Upper lobe of right lung (tissue), 1 donor: ENCODE data around the gene CD164L2. TPM values are rescaled to one million over a fixed set of nuclear protein-coding genes. Genes with fewer than 3 reads are reported as not detected.

ENCODE experiments used
- ATAC-seq: fragments of 200-7000 bp; cut with Tn5 transposase; one replicate; pipeline ENCODE4 v1.9.1; 2020; ENCODE audit warnings: mild to moderate bottlenecking, moderate library complexity
- DNase-seq: peaks from one replicate; pipeline ENCODE4 v3.0.0-alpha.2; 2020
- H3K27ac ChIP-seq: fragments of 200-600 bp; one replicate; pipeline ENCODE4 v1.8.0; 2022
- H3K27me3 ChIP-seq: fragments of 200-600 bp; one replicate; pipeline ENCODE4 v1.8.0; 2022; ENCODE audit warnings: mild to moderate bottlenecking
- H3K36me3 ChIP-seq: fragments of 200-600 bp; one replicate; pipeline ENCODE4 v1.8.0; 2022
- H3K4me1 ChIP-seq: fragments of 200-600 bp; one replicate; pipeline ENCODE4 v1.8.0; 2022
- H3K4me3 ChIP-seq: fragments of 200-600 bp; one replicate; pipeline ENCODE4 v1.8.0; 2022; ENCODE audit warnings: mild to moderate bottlenecking
- H3K9me3 ChIP-seq: fragments of 200-600 bp; one replicate; pipeline ENCODE4 v1.8.0; 2022
- intact Hi-C: fragments of 100-400 bp; cut with DNase I; formaldehyde crosslinking; loops from one replicate; pipeline ENCODE4 v1.11.0; 2022
- total RNA-seq: library from RNA; stranded (reverse); fragmentation: NEBNext Ultra II Directional; extraction: Animal tissue kit (Norgen Biotek cat#: 25700); gene quantifications from one replicate; pipeline ENCODE4 v1.2.1, GENCODE V29; 2021
- TF ChIP-seq, protein P1 (sequence below): fragments of 200-600 bp; IDR thresholded peaks from one replicate; pipeline ENCODE4 v1.8.0; 2022; ENCODE audit warnings: antibody characterized with exemption
- donor health status: DM: no; HTN: yes; CAD: no; lungs with severe emphysema.

Gene CD164L2
- total RNA-seq, 1 donor from 2014 or later = 1.2 TPM

DNA sequence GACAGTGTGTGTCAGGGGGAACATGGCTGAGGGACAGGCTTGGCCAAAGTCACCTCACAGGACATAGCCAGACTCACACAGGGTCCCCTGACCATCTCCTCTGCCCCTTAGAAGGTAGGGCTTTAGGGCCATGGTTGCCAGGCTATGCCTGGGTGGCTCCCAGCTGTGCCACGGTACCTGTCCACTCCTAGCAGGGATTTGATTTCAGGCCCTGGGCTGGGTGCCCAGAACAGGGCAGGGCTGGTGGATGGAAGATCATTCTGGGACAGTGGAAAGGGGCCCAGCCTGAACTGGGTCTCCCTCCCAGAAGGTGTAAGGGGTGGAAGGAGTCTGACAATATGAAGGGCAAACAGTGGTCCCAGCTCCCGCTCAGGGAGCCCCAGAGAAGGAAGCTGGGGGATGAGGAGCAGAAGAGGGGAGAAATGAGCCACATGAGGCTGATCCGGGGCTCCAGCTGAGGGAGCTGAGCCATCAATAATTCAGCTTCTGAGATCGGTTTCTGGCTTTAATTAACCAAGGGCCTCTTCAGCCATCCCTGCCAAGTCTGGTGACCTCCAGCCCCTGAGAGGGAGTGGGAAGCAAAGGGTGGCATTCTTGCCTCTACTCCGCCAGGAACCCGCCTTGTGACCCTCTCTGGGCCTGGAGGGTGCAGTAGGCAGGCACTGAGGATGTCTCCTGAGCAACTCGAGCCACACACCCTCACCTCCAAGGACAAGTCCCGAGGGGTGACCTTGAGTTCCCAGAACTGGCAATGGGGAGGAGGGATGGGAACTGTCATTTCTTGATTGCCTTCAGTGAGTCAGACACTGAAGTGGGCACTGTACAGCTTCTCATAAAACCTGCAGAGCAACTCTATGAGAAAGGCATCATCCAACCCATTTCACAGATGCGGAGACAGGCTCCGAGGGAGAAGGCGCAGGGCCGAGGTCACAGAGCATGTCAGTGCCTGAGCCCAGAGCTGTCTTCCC is 2.1 kb downstream of the CD164L2 start:
- H3K4me1 ChIP-seq = peaks cover 11% of the 10 kb centered on the region
- TF ChIP-seq, protein P1, sequence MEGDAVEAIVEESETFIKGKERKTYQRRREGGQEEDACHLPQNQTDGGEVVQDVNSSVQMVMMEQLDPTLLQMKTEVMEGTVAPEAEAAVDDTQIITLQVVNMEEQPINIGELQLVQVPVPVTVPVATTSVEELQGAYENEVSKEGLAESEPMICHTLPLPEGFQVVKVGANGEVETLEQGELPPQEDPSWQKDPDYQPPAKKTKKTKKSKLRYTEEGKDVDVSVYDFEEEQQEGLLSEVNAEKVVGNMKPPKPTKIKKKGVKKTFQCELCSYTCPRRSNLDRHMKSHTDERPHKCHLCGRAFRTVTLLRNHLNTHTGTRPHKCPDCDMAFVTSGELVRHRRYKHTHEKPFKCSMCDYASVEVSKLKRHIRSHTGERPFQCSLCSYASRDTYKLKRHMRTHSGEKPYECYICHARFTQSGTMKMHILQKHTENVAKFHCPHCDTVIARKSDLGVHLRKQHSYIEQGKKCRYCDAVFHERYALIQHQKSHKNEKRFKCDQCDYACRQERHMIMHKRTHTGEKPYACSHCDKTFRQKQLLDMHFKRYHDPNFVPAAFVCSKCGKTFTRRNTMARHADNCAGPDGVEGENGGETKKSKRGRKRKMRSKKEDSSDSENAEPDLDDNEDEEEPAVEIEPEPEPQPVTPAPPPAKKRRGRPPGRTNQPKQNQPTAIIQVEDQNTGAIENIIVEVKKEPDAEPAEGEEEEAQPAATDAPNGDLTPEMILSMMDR = no peak
- ATAC-seq = no peak
- DNase-seq = no peak
- intact Hi-C loops = no loop called here
- H3K4me3 ChIP-seq = no peak overlapping the region
- no peaks in the 10 kb centered on the region for H3K9me3 ChIP-seq
- H3K27me3 ChIP-seq = no peaks in the 10 kb centered on the region
- no peaks in the 10 kb centered on the region for H3K36me3 ChIP-seq
- H3K27ac ChIP-seq = peak overlapping the region; percentile 30

DNA sequence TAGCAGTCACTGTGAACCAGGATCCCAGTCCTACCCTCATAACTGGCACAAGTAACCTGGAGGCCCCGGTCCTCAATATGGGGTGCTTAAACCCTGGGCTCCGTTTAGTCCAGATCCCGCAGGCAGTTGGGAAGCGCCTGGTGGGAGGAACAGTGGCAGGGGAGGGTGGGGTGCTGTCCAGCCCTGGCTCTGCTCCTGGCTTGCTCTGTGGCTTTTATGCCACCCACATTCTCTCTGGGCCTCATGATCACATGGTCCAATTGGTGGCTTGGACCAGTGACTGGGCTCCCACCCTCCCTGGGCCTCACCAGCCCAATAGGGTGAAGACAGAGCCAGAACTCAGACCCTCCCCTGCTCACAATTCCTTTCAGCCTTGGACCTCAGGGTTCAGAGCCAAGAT is 2.9 kb downstream of the CD164L2 start:
- TF ChIP-seq, protein P1 = no peak
- Histone ChIP-seq H3K9me3 (no peaks in the 10 kb centered on the region), H3K27me3 (no peaks in the 10 kb centered on the region), H3K36me3 (no peaks in the 10 kb centered on the region), H3K27ac (no peak overlapping the region), H3K4me1 (peaks cover 14% of the 10 kb centered on the region), H3K4me3 (no peak overlapping the region)
- intact Hi-C loops = no loop called here
- ATAC-seq (peak; percentile 44), DNase-seq (no peak)

DNA sequence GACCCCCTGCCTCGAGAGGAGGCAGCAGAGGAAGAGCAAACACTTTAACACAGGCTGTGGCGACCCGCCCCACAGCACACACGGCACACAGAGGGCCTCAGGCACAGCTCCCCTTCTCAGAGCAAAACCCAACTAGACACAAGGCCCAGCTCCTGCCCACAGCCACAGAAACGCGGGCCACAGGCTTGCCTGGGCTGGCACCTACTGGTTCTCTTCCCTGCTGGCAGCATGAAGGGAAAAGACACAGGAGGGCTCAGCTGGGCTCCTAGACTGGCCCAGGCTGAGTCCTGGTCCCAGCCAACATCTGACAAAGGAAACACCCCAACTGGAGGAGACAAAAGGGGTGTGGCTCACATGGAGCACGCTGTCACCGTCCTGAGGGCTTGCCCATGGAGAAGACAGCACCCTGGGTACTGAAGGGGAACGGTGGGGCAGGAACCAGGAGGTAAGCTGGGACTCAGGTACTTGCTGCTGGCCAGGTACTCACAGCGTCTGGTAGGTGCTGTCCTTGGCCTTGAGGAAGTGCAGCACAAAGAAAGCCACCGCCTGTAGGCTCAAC is 3.5 kb downstream of the CD164L2 start:
- no peak for DNase-seq
- peaks cover 16% of the 10 kb centered on the region for H3K4me1 ChIP-seq
- intact Hi-C loops = no loop called here
- H3K27me3 ChIP-seq = no peaks in the 10 kb centered on the region
- H3K9me3 ChIP-seq = no peaks in the 10 kb centered on the region
- TF ChIP-seq, protein P1 = no peak
- no peak for ATAC-seq
- H3K27ac ChIP-seq = no peak overlapping the region
- H3K4me3 ChIP-seq = no peak overlapping the region
- H3K36me3 ChIP-seq = no peaks in the 10 kb centered on the region

DNA sequence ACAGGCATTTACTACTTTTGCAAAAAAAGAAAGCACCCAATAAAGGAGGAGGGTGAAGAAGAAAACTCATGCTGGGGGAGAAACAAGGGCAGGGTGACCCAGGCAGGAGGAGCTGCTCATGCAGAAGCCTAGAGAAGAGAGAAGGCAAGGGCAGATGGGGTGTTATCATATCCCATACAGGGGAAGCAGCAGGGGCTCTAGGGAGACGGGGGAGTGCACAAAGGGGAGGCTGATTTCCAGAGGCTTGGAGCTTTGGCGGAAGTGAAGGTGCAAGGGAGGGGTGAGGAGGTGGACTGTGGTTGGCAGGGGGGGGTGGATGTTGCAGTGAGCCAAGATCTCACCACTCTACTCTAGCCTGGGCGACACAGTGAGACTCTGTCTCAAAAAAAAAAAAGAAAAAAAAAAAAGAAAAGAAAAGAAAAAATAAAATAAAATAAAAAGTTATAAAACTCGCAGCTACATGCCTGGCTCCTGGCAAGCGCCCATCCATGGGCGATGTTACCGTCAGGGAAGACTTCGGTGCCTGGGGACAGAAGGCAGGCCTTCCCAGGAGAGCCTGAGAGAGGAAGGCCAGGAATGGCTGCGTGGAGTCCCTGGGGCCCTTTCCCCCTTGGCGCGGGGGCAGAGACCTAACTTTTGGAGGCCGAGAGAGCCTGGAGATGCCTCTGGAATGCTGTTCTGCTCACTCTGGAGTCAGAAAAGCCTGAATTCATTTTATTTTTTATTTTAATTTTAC is 5.2 kb downstream of the CD164L2 start:
- no peaks in the 10 kb centered on the region for H3K9me3 ChIP-seq
- no peaks in the 10 kb centered on the region for H3K27me3 ChIP-seq
- no peak for ATAC-seq
- H3K27ac ChIP-seq = no peak overlapping the region
- H3K4me3 ChIP-seq = no peak overlapping the region
- intact Hi-C loops = no loop called here
- H3K4me1 ChIP-seq = peaks cover 16% of the 10 kb centered on the region
- H3K36me3 ChIP-seq = no peaks in the 10 kb centered on the region
- TF ChIP-seq, protein P1 = no peak
- no peak for DNase-seq

DNA sequence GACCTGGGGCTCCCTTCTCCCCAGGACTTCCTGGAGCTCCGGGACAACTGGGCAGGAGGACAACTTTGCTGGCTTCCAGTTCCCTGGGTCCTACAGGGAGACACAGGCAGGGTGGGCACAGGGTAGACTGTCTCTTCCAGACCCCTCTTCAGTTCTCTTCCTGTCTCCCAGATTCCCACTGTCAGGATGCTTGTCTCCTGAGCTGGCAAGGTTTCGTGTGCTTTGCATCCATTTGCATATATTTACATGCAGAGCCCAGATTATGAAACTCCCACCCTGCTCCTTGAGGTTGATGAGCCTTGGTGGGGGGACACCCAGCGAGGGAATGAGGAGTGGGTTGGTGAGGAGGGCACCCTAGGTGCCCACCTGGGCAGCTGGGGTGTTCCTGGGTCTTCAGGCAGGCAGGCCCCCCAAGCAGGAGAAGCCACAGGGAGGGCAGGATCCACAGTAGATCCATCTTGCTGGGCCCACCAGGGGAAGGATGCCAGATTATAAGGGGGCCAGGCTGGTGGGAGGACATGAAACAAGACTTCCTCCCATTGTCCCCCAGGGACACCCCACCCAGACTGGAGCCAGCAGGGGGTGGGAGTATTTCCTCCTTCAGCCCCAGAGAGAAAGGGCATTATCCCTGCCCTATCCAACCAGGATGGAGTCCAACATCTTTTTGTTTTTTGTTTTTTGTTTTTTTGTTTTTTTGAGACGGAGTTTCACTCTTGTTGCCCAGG is 8.6 kb downstream of the CD164L2 start, which contains the start of gene FCN3:
Gene FCN3, minus strand, starts transcription at position 463 of the 725 bp plus-strand sequence. Its CDS starts 6 bp downstream, at position 457.
- peak within 1 kb of the TSS; percentile 69 for H3K27ac ChIP-seq
- no peaks in the 10 kb centered on the region for H3K36me3 ChIP-seq
- TF ChIP-seq, protein P1 = no peak
- intact Hi-C loops = no loop called here
- H3K4me1 ChIP-seq = peaks cover 6% of the 10 kb centered on the region
- ATAC-seq (peak; percentile 44), DNase-seq (no peak)
- H3K27me3 ChIP-seq = no peaks in the 10 kb centered on the region
- H3K4me3 ChIP-seq = peak within 1 kb of the TSS; percentile 38
- H3K9me3 ChIP-seq = no peaks in the 10 kb centered on the region
